Activated T-cell treated with anti-CD3 and anti-CD28 coated beads for 48 hours (primary cell): ENCODE results near the gene TES.
"Not testable (repeated sequence)": the region's sequence is repeated elsewhere in the genome, so short reads cannot be mapped to it uniquely, and the experiment has no call there.

Source experiments
- DNase-seq: peaks from one replicate; pipeline ENCODE4 v3.0.0-alpha.2; 2020; ENCODE audit warnings: low read depth

The TES gene

GRCh38 chr7:116285252-116285651 is 74.9 kb downstream of the TES start:
- DNase-seq = no peak

DNA sequence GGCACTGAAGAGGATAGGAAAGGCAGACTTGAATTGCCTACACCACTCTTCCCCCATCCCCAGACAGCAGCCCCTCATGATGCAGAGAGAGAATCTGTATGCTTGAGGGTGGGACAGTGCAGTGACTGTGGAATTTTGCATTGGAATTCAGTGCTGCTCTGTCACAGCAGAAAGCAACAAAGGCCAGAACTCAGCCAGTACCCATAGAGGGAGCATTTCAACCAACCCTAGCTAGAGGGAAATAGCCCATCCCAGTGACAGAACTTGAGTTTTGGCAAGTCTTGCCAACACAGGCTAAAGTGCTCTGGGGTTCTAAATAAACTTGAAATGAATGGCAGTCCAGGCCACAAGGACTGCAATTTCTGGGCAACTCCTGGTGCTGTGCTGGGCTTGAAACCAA is 80.4 kb downstream of the TES start:
- DNase-seq = no peak

DNA sequence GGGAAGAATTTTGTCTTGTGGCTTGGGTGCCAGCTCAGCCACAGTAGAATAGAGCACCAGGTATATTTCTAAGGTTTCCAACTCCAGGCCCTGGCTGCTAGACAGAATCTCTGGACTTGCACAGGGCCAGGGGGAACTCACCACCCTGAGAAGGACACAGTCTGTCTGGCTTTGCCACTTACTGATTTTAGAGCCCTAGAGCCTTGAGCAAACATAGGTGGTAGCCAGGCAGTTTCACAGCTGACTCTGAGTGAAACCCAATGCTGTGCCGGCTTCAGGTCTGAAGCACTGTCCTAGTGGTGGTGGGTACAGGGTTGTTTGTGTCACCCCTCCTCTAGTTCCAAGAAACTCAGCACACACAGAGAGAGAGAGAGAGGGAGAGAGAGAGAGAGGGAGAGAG is 81.6 kb downstream of the TES start:
- no peak for DNase-seq

- no peak for DNase-seq
Observed at GRCh38 chr7:116292381-116292780, 82.0 kb downstream of the TES start.

- no peak for DNase-seq
Observed at GRCh38 chr7:116293139-116293538, 82.8 kb downstream of the TES start.

DNA sequence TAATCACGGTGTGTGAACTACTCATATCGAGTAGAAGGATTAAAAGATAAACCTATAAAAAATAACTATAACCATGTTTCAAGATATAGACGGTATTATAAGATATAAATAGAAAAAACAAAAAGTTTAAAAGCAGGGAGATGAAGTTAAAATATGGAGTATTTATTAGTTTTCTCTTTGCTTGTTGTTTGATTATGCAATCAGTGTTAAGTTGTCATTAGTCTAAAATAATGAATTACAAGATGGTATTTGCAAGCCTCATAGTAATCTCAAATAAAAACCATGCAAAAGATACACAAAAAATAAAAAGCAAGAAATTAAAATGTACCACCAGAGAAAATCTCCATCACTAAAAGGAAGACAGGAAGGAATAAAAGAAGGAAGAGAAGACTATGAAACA is 83.3 kb downstream of the TES start:
- no peak for DNase-seq

DNA sequence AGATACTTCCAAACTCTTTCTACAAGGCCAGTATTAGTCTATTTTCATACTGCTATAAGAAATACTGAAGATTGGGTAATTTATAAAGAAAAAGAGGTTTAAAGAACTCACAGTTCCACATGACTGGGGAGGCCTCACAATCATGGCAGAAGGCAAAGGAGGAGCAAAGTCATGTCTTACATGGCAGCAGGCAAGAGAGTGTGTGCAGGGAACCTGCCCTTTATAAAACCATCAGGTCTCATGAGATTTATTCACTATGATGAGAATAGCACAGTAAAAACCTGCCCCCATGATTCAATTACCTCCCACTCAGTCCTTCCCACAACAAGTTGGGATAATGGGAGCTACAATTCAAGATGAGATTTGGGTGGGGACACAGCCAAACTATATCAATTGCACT is 85.6 kb downstream of the TES start:
- DNase-seq = not testable (repeated sequence)

GRCh38 chr7:116298055-116298454 is 87.7 kb downstream of the TES start:
- no peak for DNase-seq

- no peak for DNase-seq
Observed at GRCh38 chr7:116298576-116298975, 88.2 kb downstream of the TES start.

DNA sequence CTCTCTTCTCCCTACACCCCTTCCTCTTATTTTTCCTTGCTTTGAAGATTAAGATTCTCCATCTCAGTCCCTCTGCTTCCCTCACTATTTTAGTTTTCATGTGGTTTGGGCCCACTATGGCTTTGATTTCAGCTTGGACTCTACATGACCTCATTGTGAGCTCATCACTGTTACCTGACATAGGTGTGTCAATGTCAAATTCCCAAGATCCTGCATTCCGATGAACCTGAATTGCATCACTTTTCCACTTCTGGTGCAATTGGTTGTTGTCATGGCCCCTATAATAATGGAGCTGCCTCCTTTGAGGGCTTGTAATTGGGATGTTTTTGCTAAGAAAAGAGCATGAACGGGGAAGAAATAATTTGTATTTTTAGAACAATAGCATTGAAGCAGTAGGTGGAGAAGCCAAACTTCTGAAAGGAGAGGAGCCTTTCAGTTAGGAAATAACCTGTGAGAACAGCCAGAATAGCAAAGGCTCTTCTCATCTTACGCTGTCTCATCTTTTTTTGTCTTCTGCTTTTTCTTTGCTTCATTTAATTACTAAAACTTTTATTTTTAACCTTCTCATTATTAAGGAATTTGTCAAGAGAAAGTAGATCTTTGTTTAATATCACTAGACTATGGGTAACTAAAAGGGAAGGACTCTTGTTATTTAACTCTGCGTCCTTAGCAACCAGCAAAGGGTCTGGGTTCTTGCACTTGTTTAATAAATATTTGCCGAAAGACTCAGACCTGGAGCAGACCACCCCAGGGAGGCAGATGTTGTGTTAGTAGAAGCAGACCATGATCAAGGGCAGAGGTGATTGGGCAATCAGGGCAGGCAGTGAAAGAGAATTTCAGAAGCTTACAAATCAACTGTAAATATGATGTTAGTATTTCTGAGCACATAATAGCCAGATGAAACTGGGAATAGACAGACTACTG is 95.4 kb downstream of the TES start:
- DNase-seq = no peak

DNA sequence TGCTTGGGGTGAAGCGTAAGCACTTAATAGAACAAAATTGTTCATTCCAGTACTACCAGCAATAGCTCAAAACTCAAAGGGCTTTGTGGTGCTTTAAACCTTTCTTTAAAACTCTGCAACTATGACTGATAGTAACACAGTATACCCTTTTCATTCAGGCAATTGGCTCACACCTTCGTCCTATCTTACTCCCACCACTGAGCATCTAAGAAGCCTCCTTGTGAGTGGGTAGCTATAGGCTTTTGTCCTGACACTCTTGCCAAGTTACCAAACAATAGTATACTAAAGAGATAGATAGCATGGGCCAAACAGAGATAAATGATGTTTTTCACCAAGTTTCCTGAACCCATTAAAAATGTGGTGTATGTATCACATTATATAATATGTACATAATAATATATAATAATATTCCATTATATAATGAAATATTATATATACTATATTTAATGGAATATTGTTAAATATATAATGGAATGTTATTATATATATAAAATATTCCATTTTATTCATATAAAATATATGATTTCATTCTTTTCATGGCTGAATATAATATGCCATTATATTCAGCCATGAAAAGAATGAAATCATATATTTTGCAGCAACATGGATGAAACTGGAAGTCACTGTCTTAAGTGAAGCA is 96.2 kb downstream of the TES start:
- no peak for DNase-seq

- DNase-seq = no peak
Observed at GRCh38 chr7:116307253-116307652, 96.9 kb downstream of the TES start.
